Stimulated activated CD4-positive, alpha-beta T cell treated with anti-CD3 and anti-CD28 coated beads, Interleukin-12 subunit alpha, Interleukin-12 subunit beta, amount 100 ng/mL, for 48 hours (primary cell): ENCODE measurements around the gene ZKSCAN3.
"Not testable (repeated sequence)": the region's sequence is repeated elsewhere in the genome, so short reads cannot be mapped to it uniquely, and the experiment has no call there.

Experiments
- DNase-seq, 3 donors: peaks; one replicate each; pipeline ENCODE4 v3.0.0-alpha.2; 2020; ENCODE audit warnings: low read depth in 2 of 3, low spot score in 1 of 3

The ZKSCAN3 gene

GRCh38 chr6:28349892-28350737 lies at the start of gene ZKSCAN3:
Gene ZKSCAN3, plus strand, starts transcription at chr6:28349947. Its CDS starts 9,640 bp downstream, at chr6:28359587.
- DNase-seq, result peak; percentile 75 to 80 (median 77)

GRCh38 chr6:28303570-28303969 lies 46.2 kb upstream of the ZKSCAN3 start:
- DNase-seq, result no peak

GRCh38 chr6:28306363-28306762 lies 43.4 kb upstream of the ZKSCAN3 start:
- DNase-seq, result not testable (repeated sequence)

- no peak for DNase-seq
Observed at GRCh38 chr6:28311139-28311823, 38.5 kb upstream of the ZKSCAN3 start.

- no peak for DNase-seq
Observed at GRCh38 chr6:28312939-28313338, 36.8 kb upstream of the ZKSCAN3 start.

GRCh38 chr6:28315628-28316027 lies 34.1 kb upstream of the ZKSCAN3 start:
- DNase-seq, result no peak

- DNase-seq, result not testable (repeated sequence)
Observed at GRCh38 chr6:28317866-28318265, 31.9 kb upstream of the ZKSCAN3 start.

- DNase-seq, result no peak
Observed at GRCh38 chr6:28322661-28323060, 27.1 kb upstream of the ZKSCAN3 start.

- no peak for DNase-seq
Observed at GRCh38 chr6:28323813-28324424, 25.8 kb upstream of the ZKSCAN3 start.

- no peak for DNase-seq
Observed at GRCh38 chr6:28326371-28326948, 23.3 kb upstream of the ZKSCAN3 start.

- DNase-seq, result no peak
Observed at GRCh38 chr6:28330041-28330440, 19.7 kb upstream of the ZKSCAN3 start.

- DNase-seq, result no peak
Observed at GRCh38 chr6:28333047-28333446, 16.7 kb upstream of the ZKSCAN3 start.

GRCh38 chr6:28333599-28334018 lies 16.1 kb upstream of the ZKSCAN3 start:
- no peak for DNase-seq

GRCh38 chr6:28334286-28335039 lies 15.3 kb upstream of the ZKSCAN3 start:
- DNase-seq, result no peak

- DNase-seq, result no peak
Observed at GRCh38 chr6:28335040-28335563, 14.6 kb upstream of the ZKSCAN3 start.

- DNase-seq, result peak; percentile 56 to 73 (median 67)
Observed at GRCh38 chr6:28335564-28336283, 14.0 kb upstream of the ZKSCAN3 start, which contains the start of gene ZSCAN31. Gene ZSCAN31, minus strand, starts transcription at chr6:28336148. Its CDS starts 6,465 bp downstream, at chr6:28329683.

GRCh38 chr6:28336284-28337120 lies 13.2 kb upstream of the ZKSCAN3 start:
- no peak for DNase-seq

GRCh38 chr6:28337121-28337520 lies 12.6 kb upstream of the ZKSCAN3 start:
- DNase-seq, result no peak
